ENCODE measurements around the gene ENG.

GRCh38 chr9:127814619-127815511, 39.6 kb downstream of the ENG start:
- TF ChIP-seq CTCF (IDR thresholded peaks at IDR 0.05) = no peak
- TF ChIP-seq POLR2A (IDR thresholded peaks at IDR 0.05) = no peak

Data from lower leg skin (tissue), 3 donors.